Measurements from ENCODE around the gene SFXN2.

The SFXN2 gene

GRCh38 chr10:102721954-102722353 is 7.5 kb downstream of the SFXN2 start:
- no peak overlapping the region for H3K4me2 ChIP-seq (ENCODE audit: low read depth, low read length, poor library complexity, severe bottlenecking)
- H3K36me3 ChIP-seq (ENCODE audit: insufficient read depth, low read length): peaks cover 4% of the 10 kb centered on the region; the same call in 1 of the 2 replicates
- H3K79me2 ChIP-seq (ENCODE audit: insufficient read depth, low read length): peaks cover 45% of the 10 kb centered on the region
- peak overlapping the region; percentile 5 for H3K9ac ChIP-seq (ENCODE audit: low read depth, low read length, poor library complexity, severe bottlenecking)
- no peak overlapping the region for H3K4me3 ChIP-seq (ENCODE audit: low read length, poor library complexity, severe bottlenecking)
- H4K20me1 ChIP-seq (ENCODE audit: insufficient read depth, low read length, poor library complexity, severe bottlenecking): no peaks in the 10 kb centered on the region
- no peaks in the 10 kb centered on the region for H3F3A ChIP-seq (ENCODE audit: low read depth)
- H3K9me3 ChIP-seq (ENCODE audit: insufficient read depth, low read depth, low read length): no peaks in the 10 kb centered on the region
- H3K27me3 ChIP-seq (ENCODE audit: insufficient read depth, low read length, poor library complexity, severe bottlenecking): no peaks in the 10 kb centered on the region
- H2AFZ ChIP-seq (ENCODE audit: low read length): no peak overlapping the region
- peaks cover 24% of the 10 kb centered on the region for H3K4me1 ChIP-seq (ENCODE audit: insufficient read depth, low read length, poor library complexity, severe bottlenecking)
- no peaks in the 10 kb centered on the region for H3K9me2 ChIP-seq (replicated peaks; ENCODE audit: low read depth, low read length)
- no peak for TF ChIP-seq EZH2phosphoT487 (IDR thresholded peaks at IDR 0.05; ENCODE audit: borderline replicate concordance)
- TF ChIP-seq, protein P1, sequence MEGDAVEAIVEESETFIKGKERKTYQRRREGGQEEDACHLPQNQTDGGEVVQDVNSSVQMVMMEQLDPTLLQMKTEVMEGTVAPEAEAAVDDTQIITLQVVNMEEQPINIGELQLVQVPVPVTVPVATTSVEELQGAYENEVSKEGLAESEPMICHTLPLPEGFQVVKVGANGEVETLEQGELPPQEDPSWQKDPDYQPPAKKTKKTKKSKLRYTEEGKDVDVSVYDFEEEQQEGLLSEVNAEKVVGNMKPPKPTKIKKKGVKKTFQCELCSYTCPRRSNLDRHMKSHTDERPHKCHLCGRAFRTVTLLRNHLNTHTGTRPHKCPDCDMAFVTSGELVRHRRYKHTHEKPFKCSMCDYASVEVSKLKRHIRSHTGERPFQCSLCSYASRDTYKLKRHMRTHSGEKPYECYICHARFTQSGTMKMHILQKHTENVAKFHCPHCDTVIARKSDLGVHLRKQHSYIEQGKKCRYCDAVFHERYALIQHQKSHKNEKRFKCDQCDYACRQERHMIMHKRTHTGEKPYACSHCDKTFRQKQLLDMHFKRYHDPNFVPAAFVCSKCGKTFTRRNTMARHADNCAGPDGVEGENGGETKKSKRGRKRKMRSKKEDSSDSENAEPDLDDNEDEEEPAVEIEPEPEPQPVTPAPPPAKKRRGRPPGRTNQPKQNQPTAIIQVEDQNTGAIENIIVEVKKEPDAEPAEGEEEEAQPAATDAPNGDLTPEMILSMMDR (conservative IDR thresholded peaks at IDR 0.05; ENCODE audit: low read length): no peak

GRCh38 chr10:102723989-102724388 is 9.6 kb downstream of the SFXN2 start:
- peaks cover 28% of the 10 kb centered on the region for H3K79me2 ChIP-seq (ENCODE audit: insufficient read depth, low read length)
- H3K4me3 ChIP-seq (ENCODE audit: low read length, poor library complexity, severe bottlenecking): no peak overlapping the region
- H3K36me3 ChIP-seq (ENCODE audit: insufficient read depth, low read length): peaks cover 17% of the 10 kb centered on the region; the same call in 1 of the 2 replicates
- H4K20me1 ChIP-seq (ENCODE audit: insufficient read depth, low read length, poor library complexity, severe bottlenecking): no peaks in the 10 kb centered on the region
- no peak overlapping the region for H3K9ac ChIP-seq (ENCODE audit: low read depth, low read length, poor library complexity, severe bottlenecking)
- no peak overlapping the region for H2AFZ ChIP-seq (ENCODE audit: low read length)
- H3F3A ChIP-seq (ENCODE audit: low read depth): no peaks in the 10 kb centered on the region
- H3K27me3 ChIP-seq (ENCODE audit: insufficient read depth, low read length, poor library complexity, severe bottlenecking): no peaks in the 10 kb centered on the region
- peaks cover 15% of the 10 kb centered on the region for H3K4me1 ChIP-seq (ENCODE audit: insufficient read depth, low read length, poor library complexity, severe bottlenecking)
- H3K9me3 ChIP-seq (ENCODE audit: insufficient read depth, low read depth, low read length): no peaks in the 10 kb centered on the region
- no peaks in the 10 kb centered on the region for H3K9me2 ChIP-seq (replicated peaks; ENCODE audit: low read depth, low read length)
- TF ChIP-seq, protein P1 (conservative IDR thresholded peaks at IDR 0.05; ENCODE audit: low read length): no peak
- no peak overlapping the region for H3K4me2 ChIP-seq (ENCODE audit: low read depth, low read length, poor library complexity, severe bottlenecking)

GRCh38 chr10:102726274-102726673 is 11.8 kb downstream of the SFXN2 start:
- no peaks in the 10 kb centered on the region for H3K9me3 ChIP-seq (ENCODE audit: insufficient read depth, low read depth, low read length)
- H3K9ac ChIP-seq (ENCODE audit: low read depth, low read length, poor library complexity, severe bottlenecking): no peak overlapping the region
- H4K20me1 ChIP-seq (ENCODE audit: insufficient read depth, low read length, poor library complexity, severe bottlenecking): no peaks in the 10 kb centered on the region
- H2AFZ ChIP-seq (ENCODE audit: low read length): no peak overlapping the region
- TF ChIP-seq EZH2phosphoT487 (IDR thresholded peaks at IDR 0.05; ENCODE audit: borderline replicate concordance): no peak
- TF ChIP-seq, protein P1 (conservative IDR thresholded peaks at IDR 0.05; ENCODE audit: low read length): no peak
- H3K4me3 ChIP-seq (ENCODE audit: low read length, poor library complexity, severe bottlenecking): no peak overlapping the region
- H3K36me3 ChIP-seq (ENCODE audit: insufficient read depth, low read length): peaks cover 27% of the 10 kb centered on the region; the same call in 1 of the 2 replicates
- no peak overlapping the region for H3K4me2 ChIP-seq (ENCODE audit: low read depth, low read length, poor library complexity, severe bottlenecking)
- no peaks in the 10 kb centered on the region for H3K9me2 ChIP-seq (replicated peaks; ENCODE audit: low read depth, low read length)
- H3K4me1 ChIP-seq (ENCODE audit: insufficient read depth, low read length, poor library complexity, severe bottlenecking): peaks cover 3% of the 10 kb centered on the region
- H3F3A ChIP-seq (ENCODE audit: low read depth): no peaks in the 10 kb centered on the region
- no peaks in the 10 kb centered on the region for H3K27me3 ChIP-seq (ENCODE audit: insufficient read depth, low read length, poor library complexity, severe bottlenecking)
- peaks cover 14% of the 10 kb centered on the region; the same call in 1 of the 2 replicates for H3K79me2 ChIP-seq (ENCODE audit: insufficient read depth, low read length)
